Measurements from ENCODE around the gene KDM1B.
A peak's percentile ranks its signal among the peaks of the same experiment; 100 is the strongest.

KDM1B gene, protein sequence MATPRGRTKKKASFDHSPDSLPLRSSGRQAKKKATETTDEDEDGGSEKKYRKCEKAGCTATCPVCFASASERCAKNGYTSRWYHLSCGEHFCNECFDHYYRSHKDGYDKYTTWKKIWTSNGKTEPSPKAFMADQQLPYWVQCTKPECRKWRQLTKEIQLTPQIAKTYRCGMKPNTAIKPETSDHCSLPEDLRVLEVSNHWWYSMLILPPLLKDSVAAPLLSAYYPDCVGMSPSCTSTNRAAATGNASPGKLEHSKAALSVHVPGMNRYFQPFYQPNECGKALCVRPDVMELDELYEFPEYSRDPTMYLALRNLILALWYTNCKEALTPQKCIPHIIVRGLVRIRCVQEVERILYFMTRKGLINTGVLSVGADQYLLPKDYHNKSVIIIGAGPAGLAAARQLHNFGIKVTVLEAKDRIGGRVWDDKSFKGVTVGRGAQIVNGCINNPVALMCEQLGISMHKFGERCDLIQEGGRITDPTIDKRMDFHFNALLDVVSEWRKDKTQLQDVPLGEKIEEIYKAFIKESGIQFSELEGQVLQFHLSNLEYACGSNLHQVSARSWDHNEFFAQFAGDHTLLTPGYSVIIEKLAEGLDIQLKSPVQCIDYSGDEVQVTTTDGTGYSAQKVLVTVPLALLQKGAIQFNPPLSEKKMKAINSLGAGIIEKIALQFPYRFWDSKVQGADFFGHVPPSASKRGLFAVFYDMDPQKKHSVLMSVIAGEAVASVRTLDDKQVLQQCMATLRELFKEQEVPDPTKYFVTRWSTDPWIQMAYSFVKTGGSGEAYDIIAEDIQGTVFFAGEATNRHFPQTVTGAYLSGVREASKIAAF

DNA sequence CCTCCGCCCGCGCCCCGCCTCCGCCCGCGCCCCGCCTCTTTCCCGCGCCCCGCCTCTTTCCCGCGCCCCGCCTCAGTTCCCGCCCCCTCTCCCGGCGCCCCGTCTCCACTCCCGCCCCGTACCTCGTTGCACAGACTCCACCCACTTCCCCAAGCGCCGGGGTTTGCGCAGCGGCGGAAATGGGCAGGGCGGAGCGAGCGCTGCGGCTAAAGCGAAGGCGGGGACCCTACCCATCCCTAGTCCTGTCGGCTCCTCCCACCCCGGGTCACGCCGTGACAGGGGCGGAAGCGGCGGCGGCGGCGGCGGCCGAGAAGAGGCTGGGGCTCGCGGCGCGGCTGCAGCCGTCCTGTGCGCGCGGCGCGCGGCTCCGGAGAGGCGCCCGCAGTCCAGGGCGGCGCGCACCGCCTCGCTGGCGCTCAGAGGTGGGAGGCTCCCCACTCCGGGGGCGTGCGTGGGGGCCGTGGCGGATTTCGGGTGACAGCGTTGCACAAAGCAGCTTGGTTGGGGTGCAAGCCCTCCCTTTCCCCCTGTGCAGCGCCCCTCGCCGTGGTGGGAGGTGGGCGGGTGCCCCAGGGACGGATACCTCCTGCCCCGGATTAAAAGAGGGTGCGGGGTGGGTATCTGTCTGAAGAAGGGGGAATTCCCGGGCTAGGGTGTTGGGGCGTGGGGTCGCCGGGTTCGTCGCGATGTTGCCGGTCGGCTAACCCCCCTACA, at the start of gene KDM1B:
Gene KDM1B, plus strand, starts transcription at position 273 of the 714 bp plus-strand sequence. CDS start 4,474 bp downstream, outside the sequence.
- H3K27me3 Mint-ChIP-seq (ENCODE audit: low read depth), result no peaks in the 10 kb centered on the region
- peaks cover 15% of the 10 kb centered on the region for H3K4me1 Mint-ChIP-seq (ENCODE audit: low read depth)
- H3K9me3 Mint-ChIP-seq, result no peaks in the 10 kb centered on the region
- peak within 1 kb of the TSS; percentile 99 for H3K4me3 Mint-ChIP-seq
- H3K27ac Mint-ChIP-seq, result peak within 1 kb of the TSS; percentile 92
- peaks cover 8% of the 10 kb centered on the region for H3K36me3 Mint-ChIP-seq (ENCODE audit: low read depth)

DNA sequence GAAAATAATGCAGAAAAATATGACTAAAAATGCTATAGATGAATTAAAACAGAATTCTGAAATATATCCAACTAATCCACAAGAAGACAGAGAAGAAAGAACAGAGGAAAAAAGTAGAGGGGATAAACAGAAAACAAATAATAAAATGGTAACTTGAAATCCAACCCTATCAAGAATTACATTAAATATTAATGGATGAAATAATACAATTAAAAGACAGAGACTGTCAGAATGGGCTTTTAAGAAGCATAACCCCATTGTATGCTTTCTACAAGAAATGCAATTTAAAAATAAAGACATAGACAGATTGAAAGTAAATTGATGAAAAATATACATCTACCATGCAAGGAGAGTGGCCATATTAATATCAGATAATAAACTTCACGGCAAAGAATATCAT, 48.2 kb upstream of the KDM1B start:
- Mint-ChIP-seq H3K9me3 (peaks cover 11% of the 10 kb centered on the region), H3K4me1 (ENCODE audit: low read depth) (no peaks in the 10 kb centered on the region), H3K27me3 (ENCODE audit: low read depth) (peaks cover 45% of the 10 kb centered on the region)

DNA sequence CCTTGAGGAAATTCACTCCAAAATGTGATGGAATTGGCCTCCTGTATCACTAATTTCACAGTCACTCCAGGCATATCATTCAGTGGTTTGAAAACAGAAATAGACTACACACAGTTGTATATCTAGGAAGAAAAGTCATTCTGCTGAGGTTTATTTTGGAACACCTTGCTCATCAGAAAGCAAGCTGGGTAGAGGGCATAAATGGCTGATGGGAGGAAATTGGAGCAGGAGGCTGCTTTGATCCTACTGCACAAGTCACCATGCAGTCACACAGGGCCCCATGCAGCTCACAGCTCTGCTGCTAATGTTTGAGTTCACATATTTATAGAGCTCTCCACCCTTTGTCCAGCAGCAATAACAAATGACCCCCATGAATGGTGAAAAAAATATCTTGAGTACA, 45.1 kb upstream of the KDM1B start:
- H3K9me3 Mint-ChIP-seq, result peaks cover 11% of the 10 kb centered on the region
- H3K36me3 Mint-ChIP-seq (ENCODE audit: low read depth), result no peaks in the 10 kb centered on the region
- H3K4me1 Mint-ChIP-seq (ENCODE audit: low read depth), result peaks cover 2% of the 10 kb centered on the region
- H3K4me3 Mint-ChIP-seq, result no peak overlapping the region
- H3K27me3 Mint-ChIP-seq (ENCODE audit: low read depth), result peaks cover 47% of the 10 kb centered on the region
- H3K27ac Mint-ChIP-seq, result no peak overlapping the region

More for the DNA sequence above, 48.2 kb upstream of the KDM1B start:
- no peak overlapping the region for H3K27ac Mint-ChIP-seq
- no peak overlapping the region for H3K4me3 Mint-ChIP-seq
- no peaks in the 10 kb centered on the region for H3K36me3 Mint-ChIP-seq (ENCODE audit: low read depth)

DNA sequence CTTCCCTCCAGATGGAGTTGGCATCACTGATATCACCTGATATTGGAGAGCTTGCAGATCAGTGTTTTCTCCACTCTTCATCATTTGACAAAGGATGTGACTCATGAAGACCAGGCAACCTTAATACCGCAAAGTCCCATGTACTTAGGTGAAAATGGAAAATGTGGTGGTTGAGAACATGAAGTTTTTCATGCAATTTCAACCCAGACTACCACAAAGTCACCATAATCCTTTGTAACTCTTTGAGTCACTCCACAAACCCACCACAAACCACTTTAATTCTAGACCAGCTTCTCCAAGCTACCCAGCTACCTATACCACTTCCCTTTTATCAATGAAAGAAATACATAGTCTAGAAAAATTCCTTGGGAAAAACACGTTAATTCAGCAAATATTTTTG, 39.9 kb upstream of the KDM1B start:
- H3K4me3 Mint-ChIP-seq, result no peak overlapping the region
- peaks cover 10% of the 10 kb centered on the region for H3K4me1 Mint-ChIP-seq (ENCODE audit: low read depth)
- no peaks in the 10 kb centered on the region for H3K36me3 Mint-ChIP-seq (ENCODE audit: low read depth)
- H3K9me3 Mint-ChIP-seq, result no peaks in the 10 kb centered on the region
- H3K27ac Mint-ChIP-seq, result peak overlapping the region; percentile 33
- peaks cover 46% of the 10 kb centered on the region for H3K27me3 Mint-ChIP-seq (ENCODE audit: low read depth)

DNA sequence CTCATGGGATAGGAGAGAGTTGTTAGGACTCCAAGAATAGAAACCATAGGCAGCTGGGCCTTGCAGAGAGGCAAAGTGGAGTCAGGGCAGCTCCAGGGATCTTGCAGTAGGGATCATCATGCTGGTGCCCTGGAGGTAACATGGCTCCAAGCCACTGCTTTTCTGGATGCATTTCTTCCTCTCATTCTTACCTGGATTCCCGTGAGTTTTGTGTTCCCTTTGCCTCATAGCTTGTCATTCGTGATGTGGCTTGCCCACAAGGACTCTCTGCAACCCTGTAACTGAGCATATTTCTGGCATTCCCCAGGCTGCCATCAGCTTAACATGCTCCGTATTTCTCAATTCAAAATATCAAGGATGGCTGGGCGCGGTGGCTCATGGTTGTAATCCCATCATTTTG, 38.1 kb upstream of the KDM1B start:
- peaks cover 10% of the 10 kb centered on the region for H3K4me1 Mint-ChIP-seq (ENCODE audit: low read depth)
- no peak overlapping the region for H3K4me3 Mint-ChIP-seq
- H3K27me3 Mint-ChIP-seq (ENCODE audit: low read depth), result peaks cover 53% of the 10 kb centered on the region
- no peaks in the 10 kb centered on the region for H3K36me3 Mint-ChIP-seq (ENCODE audit: low read depth)
- no peak overlapping the region for H3K27ac Mint-ChIP-seq
- H3K9me3 Mint-ChIP-seq, result no peaks in the 10 kb centered on the region

DNA sequence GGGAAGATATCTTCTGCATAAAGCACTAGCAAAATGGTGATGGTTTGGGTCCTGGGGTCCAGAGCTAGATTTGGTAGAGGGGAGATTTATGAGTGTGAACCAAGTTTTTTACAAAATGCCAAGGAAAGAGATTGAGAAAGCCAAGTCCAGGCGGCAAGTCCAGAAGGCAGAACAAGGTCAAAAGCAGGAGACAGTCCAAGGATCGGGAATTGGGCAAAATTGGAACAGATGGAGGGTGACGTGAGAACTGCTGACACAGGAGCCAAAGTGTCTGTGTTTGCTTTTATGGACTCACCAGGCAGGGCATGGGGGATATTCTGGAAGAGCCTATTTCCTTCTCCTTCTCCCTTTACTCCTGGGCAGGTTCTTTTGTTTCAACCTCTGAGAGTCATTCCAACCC, 36.9 kb upstream of the KDM1B start:
- H3K4me3 Mint-ChIP-seq, result no peak overlapping the region
- H3K27me3 Mint-ChIP-seq (ENCODE audit: low read depth), result peaks cover 50% of the 10 kb centered on the region

DNA sequence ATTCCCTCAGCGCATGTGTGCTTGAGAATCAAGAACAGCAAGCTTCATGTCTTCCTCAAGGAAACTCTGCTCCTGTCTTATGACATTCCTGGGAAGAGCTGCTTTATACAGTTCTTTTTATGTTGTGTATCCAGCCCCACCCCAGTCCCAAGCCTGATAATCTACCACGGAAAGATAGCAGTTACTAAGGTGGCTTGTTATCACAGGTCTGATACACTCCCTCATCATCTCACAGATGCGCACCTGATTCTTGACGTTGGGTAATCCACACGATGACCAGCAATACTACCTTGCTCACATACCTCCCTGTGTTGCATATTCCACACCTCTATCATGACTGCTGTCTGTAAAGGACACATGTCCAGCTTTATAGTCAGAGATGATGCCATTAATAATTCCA, 36.0 kb upstream of the KDM1B start:
- no peaks in the 10 kb centered on the region for H3K9me3 Mint-ChIP-seq
- peaks cover 15% of the 10 kb centered on the region for H3K4me1 Mint-ChIP-seq (ENCODE audit: low read depth)
- peaks cover 53% of the 10 kb centered on the region for H3K27me3 Mint-ChIP-seq (ENCODE audit: low read depth)
- no peak overlapping the region for H3K27ac Mint-ChIP-seq
- no peaks in the 10 kb centered on the region for H3K36me3 Mint-ChIP-seq (ENCODE audit: low read depth)
- no peak overlapping the region for H3K4me3 Mint-ChIP-seq

More for the DNA sequence above, 36.9 kb upstream of the KDM1B start:
- Mint-ChIP-seq H3K27ac (no peak overlapping the region), H3K36me3 (ENCODE audit: low read depth) (no peaks in the 10 kb centered on the region), H3K9me3 (no peaks in the 10 kb centered on the region), H3K4me1 (ENCODE audit: low read depth) (peaks cover 15% of the 10 kb centered on the region)

DNA sequence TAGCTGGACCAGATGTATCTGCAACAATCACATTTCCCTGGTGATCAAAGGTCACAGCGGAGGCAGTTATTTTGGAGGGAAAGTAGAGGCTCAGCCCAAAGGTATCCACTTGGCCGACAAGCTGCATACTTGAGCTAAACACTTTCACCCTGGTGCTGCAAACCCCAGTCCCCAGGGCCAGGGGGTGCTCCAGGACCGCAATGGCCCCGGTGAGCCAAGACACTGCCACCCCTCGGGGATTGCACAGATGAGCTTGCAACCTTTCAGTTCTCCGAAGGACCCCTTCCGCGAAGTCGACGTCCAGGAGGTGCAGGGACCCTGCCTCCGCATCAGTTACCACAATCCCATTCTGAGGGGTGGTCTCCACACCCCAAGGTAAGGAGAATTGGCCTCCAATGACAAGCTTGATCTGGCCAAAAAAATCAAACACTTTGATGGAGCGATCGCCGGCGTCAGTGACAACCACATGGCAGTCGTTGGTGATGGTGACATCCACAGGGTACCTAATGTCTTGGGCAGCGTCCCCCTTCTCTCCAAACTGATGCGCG, 33.6 kb upstream of the KDM1B start:
- peaks cover 67% of the 10 kb centered on the region for H3K27me3 Mint-ChIP-seq (ENCODE audit: low read depth)

DNA sequence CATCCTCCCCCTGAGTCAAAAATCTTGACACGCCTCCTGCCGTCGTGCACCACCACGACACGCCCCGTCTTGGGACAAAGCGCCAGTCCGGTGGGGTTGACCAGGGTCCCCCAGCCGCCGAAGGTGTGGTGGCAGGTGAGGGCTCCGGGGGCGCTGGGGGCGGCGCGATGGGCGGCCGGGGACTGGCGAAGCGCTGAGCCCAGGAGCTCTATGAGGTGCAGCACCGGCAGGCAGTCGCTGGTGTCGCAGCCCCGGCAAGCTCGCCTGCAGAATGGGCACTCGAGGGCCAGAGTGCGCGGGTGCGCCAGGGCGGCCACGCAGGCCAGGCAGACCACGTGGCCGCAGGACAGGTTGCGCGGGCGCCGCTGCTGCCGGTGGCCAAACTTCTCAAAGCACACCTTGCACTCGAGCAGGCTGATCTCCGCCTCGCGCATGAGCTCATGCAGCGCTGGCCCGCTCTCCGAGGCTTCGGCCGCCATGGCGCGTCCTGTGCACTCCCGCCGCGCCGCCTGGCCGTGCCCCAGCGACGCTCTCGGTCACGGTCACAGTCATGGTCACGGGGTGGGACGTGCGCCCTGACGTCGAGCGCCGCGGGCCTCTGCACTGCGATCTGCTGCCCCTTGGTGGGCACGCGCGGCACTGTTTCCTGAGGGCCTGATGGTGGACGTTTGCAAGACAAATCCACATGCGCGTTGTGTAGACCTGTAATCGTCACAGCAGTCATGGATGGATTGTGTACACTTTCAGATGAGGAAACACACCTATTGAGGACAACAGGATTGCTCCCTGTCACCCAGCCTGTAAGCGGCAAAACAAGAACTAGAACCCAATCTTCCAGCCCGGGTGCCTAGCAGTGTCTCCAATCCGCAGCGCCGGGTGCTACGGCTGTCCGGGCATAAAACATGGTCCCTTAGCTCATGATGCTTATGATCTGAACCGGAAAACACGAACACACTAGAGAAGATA, 32.8 kb upstream of the KDM1B start, which contains the start of gene NHLRC1:
Gene NHLRC1, minus strand, starts transcription at position 550 of the 966 bp plus-strand sequence. Its CDS starts 71 bp downstream, at position 479.
- peak within 1 kb of the TSS; percentile 2 for H3K27ac Mint-ChIP-seq
- no peaks in the 10 kb centered on the region for H3K9me3 Mint-ChIP-seq
- peaks cover 63% of the 10 kb centered on the region for H3K27me3 Mint-ChIP-seq (ENCODE audit: low read depth)
- peaks cover 5% of the 10 kb centered on the region for H3K4me1 Mint-ChIP-seq (ENCODE audit: low read depth)
- H3K36me3 Mint-ChIP-seq (ENCODE audit: low read depth), result no peaks in the 10 kb centered on the region
- H3K4me3 Mint-ChIP-seq, result peak within 1 kb of the TSS; percentile 72

More for the DNA sequence above, 33.6 kb upstream of the KDM1B start:
- Mint-ChIP-seq H3K27ac (no peak overlapping the region), H3K36me3 (ENCODE audit: low read depth) (no peaks in the 10 kb centered on the region), H3K4me3 (peak overlapping the region; percentile 30), H3K9me3 (no peaks in the 10 kb centered on the region), H3K4me1 (ENCODE audit: low read depth) (peaks cover 5% of the 10 kb centered on the region)

DNA sequence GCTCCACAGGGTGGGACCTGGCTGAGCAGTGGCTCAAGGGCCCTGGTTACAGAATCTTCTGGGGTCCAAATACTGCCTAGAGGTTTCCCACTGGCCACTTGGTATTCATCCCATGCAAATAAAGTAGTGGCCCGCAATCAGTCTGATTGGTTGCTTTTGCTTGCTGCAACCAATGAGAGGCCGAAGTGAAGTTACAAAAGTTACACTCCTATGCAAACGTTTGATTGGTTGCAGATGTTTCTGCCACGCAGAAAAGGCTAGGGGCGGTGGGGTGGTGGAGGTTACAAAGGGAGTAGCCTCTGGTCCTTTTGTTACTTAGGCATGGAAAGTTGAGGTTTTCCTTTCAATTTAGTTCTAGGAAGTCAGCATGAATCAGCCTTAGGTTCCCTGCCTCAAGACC, 29.1 kb upstream of the KDM1B start:
- no peak overlapping the region for H3K4me3 Mint-ChIP-seq
- H3K27ac Mint-ChIP-seq, result no peak overlapping the region
- no peaks in the 10 kb centered on the region for H3K36me3 Mint-ChIP-seq (ENCODE audit: low read depth)
- H3K4me1 Mint-ChIP-seq (ENCODE audit: low read depth), result peaks cover 5% of the 10 kb centered on the region
- H3K9me3 Mint-ChIP-seq, result no peaks in the 10 kb centered on the region
- peaks cover 37% of the 10 kb centered on the region for H3K27me3 Mint-ChIP-seq (ENCODE audit: low read depth)

DNA sequence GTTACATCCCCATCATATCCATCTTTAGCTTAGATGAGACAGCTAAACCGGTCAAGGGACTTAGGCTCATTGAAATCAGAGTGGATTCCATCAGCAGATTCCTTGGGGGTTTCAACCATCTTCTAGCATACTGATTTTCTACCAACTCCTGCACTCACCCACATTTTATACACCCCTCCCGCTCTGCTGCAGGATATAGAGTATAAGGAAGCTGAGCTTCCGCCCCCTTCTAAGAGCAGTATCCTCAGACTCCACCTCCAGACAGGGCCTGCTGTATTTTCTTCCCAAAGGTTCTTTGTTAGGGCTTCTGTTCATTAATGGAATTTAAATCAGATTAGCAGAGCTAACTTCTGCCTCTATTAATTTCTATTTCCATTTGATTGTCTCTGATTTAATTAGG, 22.9 kb upstream of the KDM1B start:
- H3K9me3 Mint-ChIP-seq, result no peaks in the 10 kb centered on the region
- peaks cover 3% of the 10 kb centered on the region for H3K36me3 Mint-ChIP-seq (ENCODE audit: low read depth)
- no peaks in the 10 kb centered on the region for H3K27me3 Mint-ChIP-seq (ENCODE audit: low read depth)
- no peak overlapping the region for H3K4me3 Mint-ChIP-seq
- no peak overlapping the region for H3K27ac Mint-ChIP-seq
- no peaks in the 10 kb centered on the region for H3K4me1 Mint-ChIP-seq (ENCODE audit: low read depth)

DNA sequence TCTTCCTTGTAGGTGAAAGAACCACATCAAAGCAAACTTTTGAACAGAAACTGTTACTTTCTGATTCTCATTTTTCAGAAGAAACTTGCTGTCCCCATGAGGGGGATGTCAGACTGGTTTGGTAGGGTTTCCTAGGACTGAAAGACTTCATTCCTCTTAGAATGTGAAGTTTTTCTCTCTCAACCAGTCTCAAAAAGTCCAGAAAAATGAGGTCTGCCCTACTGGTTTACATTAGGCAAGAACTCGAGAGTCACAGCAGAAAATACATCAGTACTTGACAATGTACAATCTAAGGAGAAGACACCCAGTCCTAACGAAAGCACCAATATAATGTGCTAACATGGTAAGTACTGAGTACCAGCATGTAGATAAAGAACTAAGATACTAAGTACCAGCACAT, 20.1 kb upstream of the KDM1B start:
- Mint-ChIP-seq H3K4me1 (ENCODE audit: low read depth) (no peaks in the 10 kb centered on the region), H3K27ac (no peak overlapping the region), H3K4me3 (no peak overlapping the region), H3K27me3 (ENCODE audit: low read depth) (no peaks in the 10 kb centered on the region), H3K36me3 (ENCODE audit: low read depth) (peaks cover 8% of the 10 kb centered on the region), H3K9me3 (no peaks in the 10 kb centered on the region)

DNA sequence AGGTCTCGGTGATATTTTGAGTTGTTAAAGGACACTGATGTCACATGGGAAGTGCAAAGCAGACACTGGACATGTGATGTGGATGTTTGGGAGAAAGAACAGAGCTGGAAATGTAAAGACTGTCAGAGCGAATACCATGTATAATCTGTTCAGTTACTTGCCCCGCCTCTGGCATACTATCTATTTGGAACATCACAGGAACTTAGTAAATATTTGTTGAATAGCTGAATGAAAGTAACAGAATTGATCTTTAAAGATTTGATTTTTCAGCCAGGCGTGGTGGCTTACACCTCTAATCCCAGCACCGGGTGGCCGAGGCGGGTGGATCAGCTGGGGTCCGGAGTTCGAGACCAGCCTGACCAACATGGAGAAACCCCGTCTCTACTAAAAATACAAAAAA, 19.0 kb upstream of the KDM1B start:
- Mint-ChIP-seq H3K36me3 (ENCODE audit: low read depth) (peaks cover 9% of the 10 kb centered on the region), H3K4me3 (no peak overlapping the region), H3K9me3 (no peaks in the 10 kb centered on the region), H3K27ac (no peak overlapping the region), H3K27me3 (ENCODE audit: low read depth) (no peaks in the 10 kb centered on the region), H3K4me1 (ENCODE audit: low read depth) (no peaks in the 10 kb centered on the region)
